HG02981 (cell line): ENCODE data around the gene TMEM14A.
"Not testable (repeated sequence)": the region's sequence is repeated elsewhere in the genome, so short reads cannot be mapped to it uniquely, and the experiment has no call there.

Experiments
- ATAC-seq: cut with Tn5 transposase; IDR thresholded peaks from one replicate; pipeline ENCODE4 v1.9.1; 2021; ENCODE audit warnings: mild to moderate bottlenecking, moderate library complexity; ENCODE audit not compliant: unreplicated experiment

Gene TMEM14A

DNA sequence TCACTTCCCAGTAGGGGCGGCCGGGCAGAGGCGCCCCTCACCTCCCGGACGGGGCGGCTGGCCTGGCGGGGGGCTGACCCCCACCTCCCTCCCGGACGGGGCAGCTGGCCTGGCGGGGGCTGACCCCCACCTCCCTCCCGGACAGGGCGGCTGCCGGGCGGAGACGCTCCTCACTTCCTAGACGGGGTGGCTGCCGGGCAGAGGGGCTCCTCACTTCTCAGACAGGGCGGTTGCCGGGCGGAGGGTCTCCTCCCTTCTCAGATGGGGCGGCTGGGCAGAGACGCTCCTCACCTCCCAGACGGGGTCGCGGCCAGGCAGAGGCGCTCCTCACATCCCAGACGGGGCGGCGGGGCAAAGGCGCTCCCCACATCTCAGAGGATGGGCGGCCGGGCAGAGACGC lies 15.0 kb upstream of the TMEM14A start:
- not testable (repeated sequence) for ATAC-seq

DNA sequence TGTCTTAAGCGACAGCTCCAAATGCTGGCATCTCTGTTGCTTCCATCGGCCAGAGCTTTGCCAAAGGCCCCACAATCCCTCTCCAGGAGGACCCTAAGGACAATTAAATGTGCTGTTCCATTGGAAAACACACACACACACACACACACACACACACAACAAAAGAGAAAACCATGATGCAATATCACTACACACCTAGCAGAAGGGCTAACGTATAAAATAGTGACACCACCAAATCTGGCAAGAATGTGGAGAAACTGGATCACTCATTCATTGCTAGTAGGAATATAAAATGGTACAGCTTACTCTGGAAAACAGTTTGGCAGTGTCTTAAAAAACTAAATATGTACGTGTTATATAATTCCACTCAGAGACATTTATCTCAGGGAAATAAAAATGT lies 13.0 kb upstream of the TMEM14A start:
- ATAC-seq, result no peak

DNA sequence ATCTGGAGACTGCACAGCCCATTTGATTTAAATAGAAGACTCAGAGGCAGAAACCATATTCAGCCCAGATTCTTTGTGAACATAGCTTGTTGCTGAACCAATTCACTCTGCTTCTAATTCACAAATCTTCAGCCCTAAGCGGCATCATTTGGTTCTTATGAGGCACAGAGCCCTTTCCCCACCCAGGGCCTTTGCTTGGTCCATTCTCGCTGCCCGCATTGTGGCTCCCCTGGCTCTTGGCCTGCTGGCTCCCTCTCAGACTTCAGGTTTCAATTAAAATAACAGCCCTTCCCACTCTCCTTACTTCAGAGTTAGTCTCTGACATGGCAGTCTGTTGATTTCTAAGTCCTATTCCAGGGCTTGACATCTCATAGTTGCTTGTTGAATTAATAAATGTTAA lies 9.4 kb upstream of the TMEM14A start:
- no peak for ATAC-seq

DNA sequence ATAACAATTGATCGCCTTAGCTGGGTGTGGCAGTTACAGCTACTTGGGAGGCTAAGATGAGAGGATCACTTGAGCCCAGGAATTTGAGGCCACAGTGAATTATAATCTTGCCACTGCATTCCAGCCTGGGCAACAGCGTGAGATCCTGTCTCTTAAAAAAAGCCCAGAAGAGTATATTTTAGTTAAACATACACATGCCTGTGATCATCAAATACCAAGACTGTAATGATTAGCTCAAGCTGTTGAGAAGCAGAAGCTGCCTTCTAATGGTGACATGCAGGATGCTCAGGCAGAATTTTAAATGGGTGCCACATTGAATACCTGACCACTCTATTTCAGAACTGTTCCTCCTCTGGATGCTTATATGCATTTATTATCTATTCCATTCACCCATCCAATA lies 8.9 kb upstream of the TMEM14A start:
- no peak for ATAC-seq

DNA sequence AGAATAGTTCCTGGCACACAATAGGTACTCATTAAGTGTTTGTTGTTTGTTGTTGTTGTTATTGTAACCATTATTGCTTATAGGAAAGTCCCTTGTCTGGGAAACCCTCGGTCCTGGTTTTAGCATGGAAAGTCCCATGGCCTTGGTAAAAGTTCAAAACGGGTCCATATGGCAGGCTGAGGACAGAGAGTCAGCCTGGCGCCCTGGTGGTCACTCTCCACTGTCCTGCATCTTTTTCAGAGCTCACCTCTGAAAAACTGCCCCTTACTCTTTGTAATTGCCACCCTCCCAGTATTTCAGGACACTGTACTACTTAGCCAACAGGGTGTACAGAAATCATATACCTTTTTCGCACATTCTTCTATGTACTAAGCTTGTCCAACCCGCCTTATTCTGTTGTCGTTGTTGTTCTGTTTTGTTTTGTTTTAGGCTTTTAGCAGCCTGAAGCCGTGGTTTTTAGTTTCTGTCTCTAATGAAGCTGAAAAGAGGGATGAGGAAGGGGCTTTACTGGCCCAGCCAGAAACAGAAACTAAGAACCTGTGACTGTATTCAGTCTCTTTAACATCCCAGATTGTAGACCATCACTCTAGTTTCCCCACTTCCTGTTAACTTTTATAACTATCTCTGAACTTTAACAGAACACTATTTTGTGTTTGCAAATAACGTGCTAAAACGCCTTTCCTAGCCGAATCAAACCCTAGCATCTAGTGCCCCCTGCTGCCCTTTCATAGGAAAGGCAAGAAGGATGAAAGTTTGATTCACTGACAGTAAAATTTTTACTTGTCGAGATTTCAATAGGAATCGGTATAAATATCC lies 7.6 kb upstream of the TMEM14A start:
- ATAC-seq, result peak; percentile 34

DNA sequence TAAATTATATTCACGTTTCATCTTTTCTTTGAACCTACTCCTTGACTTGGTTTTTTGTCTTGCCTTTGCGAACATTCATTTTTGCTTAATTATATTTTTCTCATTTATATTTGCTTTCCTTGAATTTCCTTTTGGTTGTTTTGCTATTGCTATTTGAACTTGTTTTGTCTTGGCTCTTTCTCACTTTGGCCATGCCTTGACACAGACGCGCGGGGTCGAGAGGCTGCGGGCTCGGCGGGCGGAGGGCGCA lies 7.1 kb upstream of the TMEM14A start:
- ATAC-seq, result no peak

DNA sequence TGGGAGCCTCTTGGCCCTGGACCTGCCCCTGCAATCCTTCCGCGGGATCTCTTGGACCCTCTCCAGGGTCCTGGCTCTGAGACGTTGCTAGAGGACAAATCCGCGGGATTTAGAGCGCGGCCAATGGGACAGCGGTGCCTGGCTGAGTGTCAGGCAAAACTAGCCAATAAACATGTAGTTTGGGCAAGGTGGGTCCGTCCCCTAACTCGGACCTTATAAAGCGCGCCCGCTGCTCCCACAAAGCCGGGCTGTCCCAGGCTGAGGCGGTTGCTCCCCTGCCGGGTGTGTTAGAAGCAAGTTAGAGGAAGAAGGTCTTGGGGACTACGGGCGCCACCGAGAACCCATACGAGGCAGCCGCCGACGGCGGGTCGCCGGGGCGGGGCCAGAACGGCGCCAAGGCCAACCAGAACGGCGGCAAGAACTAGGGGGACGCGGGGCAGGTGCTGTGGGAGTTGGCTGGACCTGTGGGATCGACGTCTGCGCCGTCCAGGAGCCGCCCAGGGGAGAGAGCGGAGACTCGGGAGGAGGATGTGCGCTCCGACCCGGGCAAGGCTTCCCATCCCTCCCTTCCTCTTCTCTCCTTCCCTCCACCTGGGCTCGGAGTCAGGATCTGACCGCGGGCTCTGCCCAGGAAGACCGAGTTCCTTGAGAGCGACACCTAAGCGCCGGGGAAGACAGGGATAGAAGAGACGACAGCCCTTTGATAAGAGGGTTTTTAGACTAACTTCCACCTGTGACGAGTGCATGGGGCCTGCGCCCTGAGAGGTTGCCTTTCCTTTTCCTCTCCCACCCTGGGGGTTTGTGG lies 6.5 kb upstream of the TMEM14A start:
- ATAC-seq, result peak; percentile 89

DNA sequence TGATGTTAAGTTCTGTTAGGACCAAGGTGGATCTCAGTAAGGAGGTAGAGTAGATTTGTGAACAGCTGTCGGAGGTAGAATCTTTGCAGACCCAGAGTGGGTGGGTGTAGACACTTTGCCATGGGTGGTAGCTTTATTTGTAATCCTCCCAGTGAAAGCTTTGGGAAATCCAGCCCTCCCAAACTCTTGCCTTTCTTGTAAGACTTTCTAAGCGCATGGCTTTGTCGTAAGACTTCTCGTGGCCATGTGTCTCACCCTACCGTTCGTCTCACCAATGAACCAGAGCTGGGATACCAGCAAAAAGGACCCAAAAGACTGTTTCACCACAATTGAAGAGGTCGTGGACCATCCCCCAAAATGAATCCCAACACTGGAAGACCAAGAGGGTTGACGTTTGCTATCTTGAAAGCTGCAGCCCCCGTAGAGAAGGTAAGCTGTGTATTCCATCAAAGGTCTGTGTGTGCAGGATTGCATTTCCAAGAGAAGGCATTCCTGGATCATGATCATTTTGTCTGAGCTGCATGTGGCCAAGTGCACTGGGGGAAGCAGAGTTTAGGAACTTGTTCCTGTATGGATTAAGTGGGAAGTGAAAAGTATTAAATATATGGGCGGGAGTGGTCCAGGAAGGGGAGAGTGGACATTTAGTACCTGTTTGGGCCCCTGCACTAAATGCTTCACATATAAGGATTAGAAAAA lies 5.8 kb upstream of the TMEM14A start:
- no peak for ATAC-seq

DNA sequence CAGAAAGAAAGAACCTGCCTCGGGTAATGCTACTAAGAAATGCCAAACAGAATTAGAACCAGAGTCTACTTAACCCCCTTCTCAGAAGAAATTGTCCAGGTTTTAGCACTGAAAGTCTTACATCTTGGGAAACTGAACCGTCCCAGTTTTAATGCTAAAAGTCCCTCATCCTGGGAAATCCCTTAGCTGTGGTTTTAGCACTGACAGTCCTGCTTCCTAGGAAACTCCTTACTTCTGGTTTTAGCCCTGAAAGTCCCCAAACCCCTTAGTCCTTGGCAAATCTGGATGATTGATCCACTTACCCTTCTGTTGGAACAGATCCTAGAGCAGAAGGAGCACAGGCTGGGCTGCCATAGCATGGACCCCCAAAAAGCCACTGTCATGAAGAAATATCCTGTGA lies 4.8 kb upstream of the TMEM14A start:
- no peak for ATAC-seq

DNA sequence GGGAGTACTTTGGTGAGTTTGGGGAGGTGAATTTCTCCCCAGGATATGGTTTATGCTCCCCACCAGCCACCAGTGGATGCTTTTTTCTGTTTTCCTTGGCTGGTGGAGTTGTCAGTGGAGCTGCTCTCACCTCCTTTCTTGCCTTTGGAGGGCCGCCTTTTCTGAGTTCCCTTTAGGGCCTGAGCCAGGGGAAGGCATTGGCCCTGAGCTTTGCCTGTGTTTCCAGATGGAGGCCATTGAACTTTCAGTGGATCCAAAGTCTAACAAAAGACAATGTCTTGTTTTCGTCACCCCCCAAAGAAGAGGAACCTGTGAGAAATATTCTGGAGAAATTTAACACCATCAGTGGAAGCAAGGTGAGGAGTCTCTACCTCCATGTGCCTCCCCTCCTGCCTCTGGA lies 4.4 kb upstream of the TMEM14A start:
- no peak for ATAC-seq

DNA sequence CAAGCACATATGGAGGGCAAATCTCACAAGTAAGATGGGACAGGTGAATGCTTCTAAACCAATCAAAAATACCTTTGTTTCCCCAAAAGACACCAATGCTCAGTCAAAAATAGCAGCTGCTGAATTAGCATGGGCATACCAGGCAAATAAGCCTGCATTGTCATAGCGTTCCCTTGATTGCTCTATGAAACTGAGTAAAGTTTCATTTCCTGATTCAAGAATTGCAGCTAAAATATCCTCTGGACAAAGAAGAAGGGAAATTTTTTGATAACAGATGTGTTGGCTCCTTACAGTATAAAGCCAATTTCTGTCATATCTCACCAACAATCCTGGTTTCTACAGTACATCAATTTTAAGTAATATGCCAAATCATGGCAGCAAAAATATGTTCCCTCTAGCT lies 3.3 kb upstream of the TMEM14A start:
- ATAC-seq, result no peak

DNA sequence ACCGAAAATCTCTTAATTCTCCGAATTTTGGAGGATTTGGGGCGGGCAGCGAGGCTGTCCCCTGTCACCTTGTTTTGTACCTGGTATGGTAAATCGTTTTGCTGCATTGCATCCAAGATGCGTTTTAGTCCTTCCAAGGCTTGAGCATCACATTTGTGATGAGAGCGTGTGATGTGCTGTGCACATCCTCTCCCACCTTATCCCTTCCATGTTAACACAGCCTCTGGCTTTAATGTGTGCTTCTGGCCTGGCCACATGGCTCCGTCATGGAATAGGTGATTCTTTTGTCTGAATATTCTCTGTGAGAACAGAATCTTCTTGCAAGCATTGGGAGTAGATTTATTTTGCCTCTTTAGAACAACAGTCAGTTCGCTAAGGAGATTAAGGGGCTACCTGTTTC lies 763 bp downstream of the TMEM14A start:
- ATAC-seq, result no peak

DNA sequence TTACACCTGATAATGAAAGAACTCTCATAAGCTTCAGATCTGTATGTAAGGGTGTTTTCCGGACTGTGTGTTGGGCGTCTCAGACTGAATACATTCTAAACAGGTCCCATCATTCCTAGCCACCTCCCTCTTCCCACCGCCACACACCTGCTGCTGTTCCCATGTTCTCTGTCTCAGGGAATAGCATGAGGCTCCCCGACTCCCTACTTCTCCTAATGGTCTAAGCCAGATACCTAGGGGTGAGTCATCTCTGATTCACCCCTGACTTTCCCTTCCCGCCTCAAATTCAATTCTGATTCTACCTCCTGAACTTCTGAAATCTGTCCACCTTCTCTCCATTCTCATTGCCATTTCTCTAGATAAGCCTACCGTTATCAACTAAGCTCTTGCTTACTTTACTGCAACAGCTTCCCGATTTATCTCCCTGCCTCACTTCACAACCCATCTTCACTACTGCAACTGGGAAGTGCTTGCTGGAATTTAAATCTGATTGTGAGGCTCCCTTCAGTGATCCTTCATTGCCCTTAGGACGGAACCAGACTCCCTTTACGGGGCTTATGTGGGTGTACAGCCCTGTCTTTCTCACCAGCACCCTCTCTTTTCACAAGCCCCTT lies 1.6 kb downstream of the TMEM14A start:
- no peak for ATAC-seq

DNA sequence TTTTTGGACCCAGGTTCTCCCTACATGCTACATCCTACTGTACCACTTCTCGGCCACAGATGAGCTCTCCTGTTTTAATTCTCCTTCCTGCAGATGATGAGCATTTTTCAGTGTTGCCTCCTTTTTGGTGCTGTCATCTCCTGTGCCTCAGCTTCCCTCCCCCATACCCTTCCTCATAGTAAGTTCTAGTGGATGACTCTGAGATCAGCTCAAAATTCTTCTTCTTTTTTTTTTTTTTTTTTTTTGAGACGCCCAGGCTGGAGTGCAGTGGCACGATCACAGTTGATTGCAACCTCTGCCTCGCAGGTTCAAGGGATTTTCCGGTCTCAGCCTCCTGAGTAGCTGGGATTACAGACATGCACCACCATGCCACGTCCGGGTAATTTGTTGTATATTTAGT lies 3.8 kb downstream of the TMEM14A start:
- no peak for ATAC-seq

DNA sequence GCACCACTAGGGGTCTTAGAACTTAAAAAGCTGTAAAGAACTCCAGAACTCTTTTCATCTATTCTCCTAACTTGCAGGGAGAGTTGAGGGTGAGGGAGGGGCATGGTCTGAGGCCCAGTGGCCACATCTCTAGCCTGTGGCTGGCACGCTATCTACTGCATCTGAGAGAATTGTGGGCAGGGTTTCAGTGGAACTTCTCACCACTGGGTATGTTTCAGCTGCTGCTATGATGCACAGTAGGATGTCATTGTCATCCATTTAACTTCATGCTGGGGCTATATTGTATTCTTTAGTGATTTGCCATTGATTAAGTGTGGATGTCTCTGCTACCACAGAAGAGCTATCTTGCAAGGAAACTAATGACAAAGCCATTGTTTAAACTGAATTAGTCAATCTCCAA lies 4.5 kb downstream of the TMEM14A start:
- ATAC-seq, result no peak

DNA sequence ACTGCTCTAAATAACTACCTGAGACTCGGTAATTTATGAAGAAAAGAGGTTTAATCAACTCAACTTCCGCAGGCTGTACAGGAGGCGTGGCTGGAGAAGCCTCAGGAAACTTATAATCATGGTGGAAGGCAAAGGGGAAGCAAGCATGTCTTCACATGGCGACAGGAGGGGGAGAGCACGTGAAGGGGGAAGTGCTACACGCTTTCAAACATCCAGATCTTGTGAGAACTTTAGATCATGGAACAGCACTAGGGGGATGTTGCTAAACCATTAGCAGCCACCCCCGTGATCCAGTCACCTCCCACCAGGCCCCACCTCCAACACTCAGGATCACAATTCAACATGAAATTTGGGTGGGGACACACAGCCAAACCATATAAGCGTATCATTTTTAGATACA lies 5.7 kb downstream of the TMEM14A start:
- ATAC-seq, result not testable (repeated sequence)

DNA sequence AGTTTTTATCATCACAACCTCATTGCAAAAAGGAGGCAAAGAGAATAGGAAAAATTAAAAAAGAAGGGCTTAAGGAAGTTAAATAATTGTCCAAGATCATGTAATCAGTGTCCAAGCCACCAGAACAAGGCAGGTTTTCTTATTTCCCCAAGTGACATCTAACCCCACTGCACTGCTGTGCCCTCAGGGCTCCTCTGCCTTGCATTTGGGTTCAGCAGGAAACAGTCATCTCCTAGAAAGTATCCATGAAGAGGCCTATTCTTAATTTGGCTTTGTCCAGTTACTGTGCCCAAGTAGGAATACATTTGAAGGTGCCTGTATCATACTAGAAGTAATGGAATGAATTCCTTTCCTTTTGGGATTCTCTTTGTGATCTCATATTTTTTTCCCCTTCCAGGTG lies 10.5 kb downstream of the TMEM14A start:
- ATAC-seq, result no peak

DNA sequence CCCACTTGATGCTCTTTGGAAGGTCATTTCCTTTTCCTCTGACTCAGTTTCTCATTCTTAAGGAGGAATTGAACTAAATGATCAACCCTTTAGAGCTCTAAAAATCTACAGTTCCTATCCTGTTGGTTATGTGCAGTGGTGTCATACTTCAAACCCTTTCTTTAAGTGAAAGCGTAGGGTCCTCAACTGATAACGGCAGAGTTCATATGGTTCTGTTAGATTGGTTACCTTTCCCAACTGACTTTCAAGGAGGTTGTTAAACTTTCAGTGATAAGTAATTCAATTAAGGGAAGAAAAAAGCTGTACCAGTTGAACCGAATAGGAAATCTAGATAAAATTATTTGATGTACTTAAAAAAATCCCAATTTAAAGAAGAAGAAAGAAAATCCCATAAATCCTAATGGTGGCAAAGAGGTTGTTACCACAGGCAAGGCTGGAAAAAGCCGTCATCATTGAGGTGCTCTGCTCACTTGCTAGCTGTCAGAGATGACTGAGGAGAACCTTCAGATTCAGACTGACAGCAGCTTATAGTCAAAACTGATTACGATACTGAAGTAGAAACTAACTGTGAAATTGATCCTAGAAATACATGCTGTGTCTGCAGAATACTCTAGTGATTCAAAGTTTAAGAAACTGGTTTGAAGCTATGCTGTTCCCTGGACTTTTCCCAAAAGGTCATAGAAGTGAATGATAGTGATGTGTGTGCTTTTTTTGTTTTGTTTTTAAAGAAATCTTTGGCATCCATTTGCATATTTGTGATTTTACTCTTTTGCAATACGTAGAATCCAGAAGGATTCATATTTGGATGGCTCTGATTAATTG lies 16.2 kb downstream of the TMEM14A start:
- no peak for ATAC-seq

DNA sequence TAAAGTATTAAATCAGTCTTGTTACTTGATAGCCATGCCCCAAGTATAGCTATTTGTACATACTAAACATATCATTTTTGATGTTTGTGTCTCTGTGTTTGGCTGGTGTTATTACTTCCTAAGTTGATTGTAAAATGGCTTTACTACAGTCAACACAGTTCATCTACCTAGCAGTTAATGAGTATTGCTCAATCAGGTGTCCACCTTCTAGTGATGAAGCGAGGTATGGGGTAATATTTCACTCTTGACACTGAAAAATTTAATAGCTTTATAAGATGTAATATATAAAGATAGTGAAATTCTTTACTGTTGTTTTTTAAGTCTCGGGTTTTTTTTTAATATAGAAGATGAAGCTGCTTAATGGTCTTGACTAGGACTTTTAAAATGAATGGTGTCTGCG lies 18.9 kb downstream of the TMEM14A start:
- no peak for ATAC-seq

DNA sequence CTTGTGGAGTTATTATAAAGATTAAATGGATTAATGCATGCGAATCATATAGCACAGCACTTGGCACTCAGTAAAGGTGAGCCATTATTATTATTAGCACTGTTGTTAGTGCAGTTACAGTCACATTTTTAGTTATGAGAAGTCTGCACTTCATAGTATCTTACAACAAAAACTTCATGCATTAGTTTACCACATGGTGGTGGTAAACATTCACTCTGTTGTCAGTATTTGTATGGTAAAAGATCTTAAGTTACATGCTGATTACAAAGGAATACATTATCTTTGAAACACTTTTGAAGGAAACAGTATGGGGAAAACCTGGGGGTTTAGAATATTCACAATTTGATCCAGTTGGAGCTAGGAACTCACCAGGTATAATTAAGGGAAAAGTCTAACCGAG lies 20.8 kb downstream of the TMEM14A start:
- no peak for ATAC-seq

DNA sequence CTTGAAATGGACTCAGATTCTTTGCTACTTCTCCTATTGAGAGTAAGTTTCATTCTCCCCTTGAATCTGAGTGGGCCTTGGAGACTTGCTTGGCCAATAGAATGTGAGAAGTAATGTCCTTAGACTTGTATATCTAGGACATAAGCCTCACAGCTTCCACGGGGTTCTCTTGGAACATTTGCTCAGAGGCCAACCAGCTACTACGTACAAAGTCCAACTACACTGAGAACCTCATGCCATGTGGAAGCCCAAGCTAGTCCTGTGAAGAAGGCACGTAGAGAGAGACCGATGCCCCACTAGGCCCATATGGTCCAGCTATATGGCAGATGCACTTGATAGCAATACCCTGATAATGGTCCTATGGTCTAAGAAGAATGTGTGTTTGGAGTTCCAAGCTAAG lies 22.9 kb downstream of the TMEM14A start:
- no peak for ATAC-seq
